Measurements from ENCODE around the gene NDUFV3. TPM values are rescaled to one million over a fixed set of nuclear protein-coding genes. Genes with fewer than 3 reads are reported as not detected.
"Not testable (repeated sequence)": the region's sequence is repeated elsewhere in the genome, so short reads cannot be mapped to it uniquely, and the experiment has no call there.

NDUFV3 gene
- total and polyA plus RNA-seq, 2 donors (not counting 3 experiments of a cell fraction or from before 2014, with no cell fraction given), result 13.4 to 45.7 TPM

DNA sequence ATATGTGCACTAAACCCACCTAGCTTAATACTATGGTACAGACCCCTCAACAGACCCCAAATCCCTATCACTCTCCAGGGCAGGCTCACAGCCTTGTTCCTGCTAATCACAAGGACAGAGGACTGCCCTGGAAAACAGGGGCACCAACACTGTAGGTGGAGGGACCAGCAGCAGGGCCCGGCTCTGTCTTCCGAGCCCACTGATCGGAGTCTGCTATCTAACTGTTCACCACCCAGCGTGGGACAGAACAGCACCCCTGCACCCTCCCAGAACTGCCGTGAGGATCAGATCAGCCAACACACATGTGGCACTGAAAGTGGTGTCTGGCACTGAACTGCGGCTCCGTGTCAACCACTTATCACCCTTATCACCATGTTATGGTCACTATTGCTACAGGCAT is 20.0 kb upstream of the NDUFV3 start:
- peaks cover 25 to 26% of the 10 kb centered on the region in 2 experiments for H3K36me3 ChIP-seq (ENCODE audit: control insufficient read depth in 2 of 2, extremely low read depth in 1 of 2, insufficient read depth in 2 of 2, low read length in 2 of 2)
- DNase-seq (ENCODE audit: low read depth, low spot score) (no peak), FAIRE-seq (no peak)
- H3K4me1 ChIP-seq (ENCODE audit: control insufficient read depth, extremely low read depth, insufficient read depth, low read length), result peaks cover 2% of the 10 kb centered on the region
- intact Hi-C loops (cut with micrococcal nuclease), result no loop called here
- no peak overlapping the region for H2AFZ ChIP-seq (ENCODE audit: low read depth, low read length)
- POLR2A ChIA-PET, result no interaction called here
- H3K4me2 ChIP-seq (ENCODE audit: insufficient read depth, low read length), result no peak overlapping the region
- H4K20me1 ChIP-seq (replicated peaks; ENCODE audit: control insufficient read depth, extremely low read depth, insufficient read depth, low read length), result no peaks in the 10 kb centered on the region
- H3K9me3 ChIP-seq (replicated peaks; ENCODE audit: control insufficient read depth, insufficient read depth, low read length), result no peaks in the 10 kb centered on the region
- TF ChIP-seq, protein P1, sequence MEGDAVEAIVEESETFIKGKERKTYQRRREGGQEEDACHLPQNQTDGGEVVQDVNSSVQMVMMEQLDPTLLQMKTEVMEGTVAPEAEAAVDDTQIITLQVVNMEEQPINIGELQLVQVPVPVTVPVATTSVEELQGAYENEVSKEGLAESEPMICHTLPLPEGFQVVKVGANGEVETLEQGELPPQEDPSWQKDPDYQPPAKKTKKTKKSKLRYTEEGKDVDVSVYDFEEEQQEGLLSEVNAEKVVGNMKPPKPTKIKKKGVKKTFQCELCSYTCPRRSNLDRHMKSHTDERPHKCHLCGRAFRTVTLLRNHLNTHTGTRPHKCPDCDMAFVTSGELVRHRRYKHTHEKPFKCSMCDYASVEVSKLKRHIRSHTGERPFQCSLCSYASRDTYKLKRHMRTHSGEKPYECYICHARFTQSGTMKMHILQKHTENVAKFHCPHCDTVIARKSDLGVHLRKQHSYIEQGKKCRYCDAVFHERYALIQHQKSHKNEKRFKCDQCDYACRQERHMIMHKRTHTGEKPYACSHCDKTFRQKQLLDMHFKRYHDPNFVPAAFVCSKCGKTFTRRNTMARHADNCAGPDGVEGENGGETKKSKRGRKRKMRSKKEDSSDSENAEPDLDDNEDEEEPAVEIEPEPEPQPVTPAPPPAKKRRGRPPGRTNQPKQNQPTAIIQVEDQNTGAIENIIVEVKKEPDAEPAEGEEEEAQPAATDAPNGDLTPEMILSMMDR (IDR thresholded peaks at IDR 0.05; ENCODE audit: extremely low read depth in 1 of 2, insufficient read depth in 1 of 2, low read depth in 1 of 2, low read length in 2 of 2), result no peak
- TF ChIP-seq POLR2A (IDR thresholded peaks at IDR 0.05; ENCODE audit: low read depth, low read length), result no peak
- TF ChIP-seq, protein P2, sequence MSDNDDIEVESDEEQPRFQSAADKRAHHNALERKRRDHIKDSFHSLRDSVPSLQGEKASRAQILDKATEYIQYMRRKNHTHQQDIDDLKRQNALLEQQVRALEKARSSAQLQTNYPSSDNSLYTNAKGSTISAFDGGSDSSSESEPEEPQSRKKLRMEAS (IDR thresholded peaks at IDR 0.05; ENCODE audit: insufficient read depth, insufficient read length), result no peak
- no peak for TF ChIP-seq GATA2 (IDR thresholded peaks at IDR 0.05; ENCODE audit: insufficient read depth, insufficient read length, low read depth, low read length)
- no peak for TF ChIP-seq EZH2 (IDR thresholded peaks at IDR 0.05; ENCODE audit: borderline replicate concordance, low read depth, low read length, severe bottlenecking)
- TF ChIP-seq JUN (IDR thresholded peaks at IDR 0.05; ENCODE audit: borderline replicate concordance, insufficient read depth, insufficient read length, low read depth), result no peak
- no peak for TF ChIP-seq POLR2AphosphoS5 (IDR thresholded peaks at IDR 0.05; ENCODE audit: insufficient read depth, low read depth, low read length)
- no peak for TF ChIP-seq FOS (IDR thresholded peaks at IDR 0.05; ENCODE audit: borderline replicate concordance, insufficient read depth, low read length)
- no peak for TF ChIP-seq MYC (IDR thresholded peaks at IDR 0.05; ENCODE audit: low read depth, low read length)
- dilution Hi-C loops (cut with MboI; ENCODE audit: extremely low pct_ligation_motif_present, low sequenced_read_pairs), result no loop called here
- H3K27me3 ChIP-seq (ENCODE audit: control insufficient read depth in 2 of 2, insufficient read depth in 2 of 2, low read length in 2 of 2), result no peaks in the 10 kb centered on the region
- no peak overlapping the region for H3K4me3 ChIP-seq (replicated peaks in 1 of 3; ENCODE audit: insufficient read depth in 1 of 3, low read depth in 1 of 3, low read length in 3 of 3)
- H3K27ac ChIP-seq (ENCODE audit: insufficient read depth, low read depth, low read length), result no peak overlapping the region
- no peak overlapping the region for H3K9ac ChIP-seq (replicated peaks; ENCODE audit: extremely low read depth, insufficient read depth, low read length)
- H3K9me1 ChIP-seq (replicated peaks; ENCODE audit: control insufficient read depth, extremely low read depth, insufficient read depth, low read length), result no peaks in the 10 kb centered on the region
- H3K79me2 ChIP-seq (ENCODE audit: control insufficient read depth, insufficient read depth, low read length), result peaks cover 56% of the 10 kb centered on the region
- CTCF ChIA-PET, result no interaction called here
- no TSS peak for BruUV-seq (replicated peaks)

DNA sequence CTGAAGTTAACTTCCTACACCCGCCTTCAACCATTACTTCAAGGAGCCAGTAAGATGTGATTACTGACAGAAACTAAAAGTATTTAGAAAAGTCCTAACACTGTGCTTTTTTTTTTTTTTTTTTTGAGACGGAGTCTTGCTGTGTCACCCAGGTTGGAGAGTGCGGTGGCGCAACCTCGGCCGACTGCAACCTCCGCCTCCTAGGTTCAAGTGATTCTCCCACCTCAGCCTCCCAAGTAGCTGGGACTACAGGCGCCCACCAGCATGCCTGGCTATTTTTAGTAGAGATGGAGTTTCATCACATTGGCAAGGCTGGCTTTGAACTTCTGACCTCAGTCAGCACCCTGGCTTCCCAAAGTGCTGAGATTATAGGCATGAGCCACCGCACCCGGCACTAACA is 17.3 kb upstream of the NDUFV3 start:
- intact Hi-C loops (cut with micrococcal nuclease); H3K4me3 ChIP-seq (replicated peaks in 1 of 3; ENCODE audit: insufficient read depth in 1 of 3, low read depth in 1 of 3, low read length in 3 of 3); H3K27me3 ChIP-seq (ENCODE audit: control insufficient read depth in 2 of 2, insufficient read depth in 2 of 2, low read length in 2 of 2); H3K27ac ChIP-seq (ENCODE audit: insufficient read depth, low read depth, low read length); CTCF ChIA-PET; BruUV-seq (replicated peaks); H3K9me3 ChIP-seq (replicated peaks; ENCODE audit: control insufficient read depth, insufficient read depth, low read length); dilution Hi-C loops (cut with MboI; ENCODE audit: extremely low pct_ligation_motif_present, low sequenced_read_pairs); POLR2A ChIA-PET; H3K9me1 ChIP-seq (replicated peaks; ENCODE audit: control insufficient read depth, extremely low read depth, insufficient read depth, low read length); H3K9ac ChIP-seq (replicated peaks; ENCODE audit: extremely low read depth, insufficient read depth, low read length); H3K4me1 ChIP-seq (ENCODE audit: control insufficient read depth, extremely low read depth, insufficient read depth, low read length); FAIRE-seq; H2AFZ ChIP-seq (ENCODE audit: low read depth, low read length); H4K20me1 ChIP-seq (replicated peaks; ENCODE audit: control insufficient read depth, extremely low read depth, insufficient read depth, low read length); H3K4me2 ChIP-seq (ENCODE audit: insufficient read depth, low read length); DNase-seq (ENCODE audit: low read depth, low spot score): not testable (repeated sequence)
- Histone ChIP-seq H3K79me2 (ENCODE audit: control insufficient read depth, insufficient read depth, low read length) (peaks cover 49% of the 10 kb centered on the region), H3K36me3 (ENCODE audit: control insufficient read depth in 2 of 2, extremely low read depth in 1 of 2, insufficient read depth in 2 of 2, low read length in 2 of 2) (peaks cover 16 to 18% of the 10 kb centered on the region in 2 experiments)
